ENCODE results near the gene CTTNBP2. TPM values are rescaled to one million over a fixed set of nuclear protein-coding genes. Genes with fewer than 3 reads are reported as not detected.

Gene CTTNBP2
- total RNA-seq, 2 donors from 2014 or later, result 5.7 to 8.3 TPM

DNA sequence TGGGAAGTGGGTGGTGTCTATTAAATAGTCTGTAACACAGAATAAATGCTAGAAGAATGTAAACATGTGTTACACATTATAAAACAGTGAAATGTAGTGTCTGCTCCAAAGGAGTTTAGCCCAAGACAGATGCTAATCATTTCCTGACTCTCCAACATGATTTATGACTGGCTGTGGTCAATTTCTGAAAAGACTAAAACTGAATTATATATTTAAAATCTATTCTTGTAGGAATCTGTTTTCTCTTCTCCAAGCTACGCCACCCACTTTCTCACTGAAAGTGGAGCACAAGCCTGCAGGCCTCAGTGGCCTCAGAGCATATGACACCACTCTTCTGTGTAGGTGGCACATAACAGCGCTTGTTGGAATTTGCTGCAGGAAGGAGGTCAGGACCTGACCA lies 44.4 kb downstream of the CTTNBP2 start:
- H3K4me3 ChIP-seq, result no peak overlapping the region
- no peaks in the 10 kb centered on the region for H3K27me3 ChIP-seq (replicated peaks; ENCODE audit: insufficient read depth)
- no peaks in the 10 kb centered on the region for H3K4me1 ChIP-seq (replicated peaks)
- DNase-seq (ENCODE audit: low spot score), result no peak
- WGBS, result 98% methylated on average over 2 of the region's 2 CpGs
- intact Hi-C loops (cut with DNase I), result no loop called here
- TF ChIP-seq POLR2A (IDR thresholded peaks at IDR 0.05) (no peak), POLR2AphosphoS5 (IDR thresholded peaks at IDR 0.05) (no peak)
- TF ChIP-seq, protein P1, sequence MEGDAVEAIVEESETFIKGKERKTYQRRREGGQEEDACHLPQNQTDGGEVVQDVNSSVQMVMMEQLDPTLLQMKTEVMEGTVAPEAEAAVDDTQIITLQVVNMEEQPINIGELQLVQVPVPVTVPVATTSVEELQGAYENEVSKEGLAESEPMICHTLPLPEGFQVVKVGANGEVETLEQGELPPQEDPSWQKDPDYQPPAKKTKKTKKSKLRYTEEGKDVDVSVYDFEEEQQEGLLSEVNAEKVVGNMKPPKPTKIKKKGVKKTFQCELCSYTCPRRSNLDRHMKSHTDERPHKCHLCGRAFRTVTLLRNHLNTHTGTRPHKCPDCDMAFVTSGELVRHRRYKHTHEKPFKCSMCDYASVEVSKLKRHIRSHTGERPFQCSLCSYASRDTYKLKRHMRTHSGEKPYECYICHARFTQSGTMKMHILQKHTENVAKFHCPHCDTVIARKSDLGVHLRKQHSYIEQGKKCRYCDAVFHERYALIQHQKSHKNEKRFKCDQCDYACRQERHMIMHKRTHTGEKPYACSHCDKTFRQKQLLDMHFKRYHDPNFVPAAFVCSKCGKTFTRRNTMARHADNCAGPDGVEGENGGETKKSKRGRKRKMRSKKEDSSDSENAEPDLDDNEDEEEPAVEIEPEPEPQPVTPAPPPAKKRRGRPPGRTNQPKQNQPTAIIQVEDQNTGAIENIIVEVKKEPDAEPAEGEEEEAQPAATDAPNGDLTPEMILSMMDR (IDR thresholded peaks at IDR 0.05), result no peak
- no peak overlapping the region for H3K27ac ChIP-seq
- H3K36me3 ChIP-seq, result no peaks in the 10 kb centered on the region
- no peaks in the 10 kb centered on the region for H3K9me3 ChIP-seq

DNA sequence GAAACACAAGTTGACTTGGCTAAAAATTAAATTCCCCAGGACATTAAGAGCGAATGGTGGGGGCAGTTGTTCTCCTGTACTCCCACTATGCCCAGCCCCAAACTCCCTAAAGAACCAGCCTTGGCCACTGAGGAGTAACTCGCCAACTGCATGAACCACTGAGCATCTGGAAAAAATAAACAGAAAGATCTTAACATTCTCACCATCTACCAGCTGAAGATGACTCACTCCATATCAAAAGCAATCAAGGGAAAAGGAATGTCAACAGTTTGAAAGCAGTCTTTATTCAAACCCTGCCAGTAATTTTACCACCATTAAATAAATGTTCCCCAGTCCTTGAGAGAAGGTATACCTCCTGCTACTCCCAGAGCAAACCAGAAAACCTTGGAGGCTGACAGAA lies 45.4 kb downstream of the CTTNBP2 start:
- H3K9me3 ChIP-seq, result no peaks in the 10 kb centered on the region
- H3K4me3 ChIP-seq, result no peak overlapping the region
- TF ChIP-seq POLR2AphosphoS5 (IDR thresholded peaks at IDR 0.05) (peak; percentile 83), POLR2A (IDR thresholded peaks at IDR 0.05) (no peak)
- intact Hi-C loops (cut with DNase I), result no loop called here
- no peaks in the 10 kb centered on the region for H3K36me3 ChIP-seq
- no peaks in the 10 kb centered on the region for H3K27me3 ChIP-seq (replicated peaks; ENCODE audit: insufficient read depth)
- H3K4me1 ChIP-seq (replicated peaks), result no peaks in the 10 kb centered on the region
- DNase-seq (ENCODE audit: low spot score), result peak; percentile 7
- H3K27ac ChIP-seq, result no peak overlapping the region
- WGBS, result 5% methylated on average over 2 of the region's 2 CpGs

DNA sequence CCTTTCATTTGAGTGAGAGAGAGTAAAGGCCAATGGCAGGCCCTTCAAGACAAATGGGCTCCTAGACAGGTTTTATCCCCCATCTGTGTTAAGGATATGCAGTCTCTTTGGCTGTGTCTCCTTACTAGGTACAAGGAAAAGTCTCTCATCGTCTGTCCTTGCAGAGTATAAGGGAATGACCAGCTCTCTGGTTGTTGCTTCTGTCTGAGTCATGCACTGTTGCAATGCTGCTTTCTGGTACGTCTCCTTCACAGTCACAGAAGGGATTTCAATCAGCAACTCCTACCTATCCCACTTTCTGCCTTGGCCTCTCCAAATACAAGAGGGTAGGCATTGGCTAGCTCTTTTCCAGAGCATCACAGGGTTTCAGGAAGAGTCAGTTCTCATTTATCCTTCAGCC lies 48.1 kb downstream of the CTTNBP2 start:
- WGBS, result 70% methylated on average over 2 of the region's 2 CpGs
- Histone ChIP-seq H3K27me3 (replicated peaks; ENCODE audit: insufficient read depth) (no peaks in the 10 kb centered on the region), H3K27ac (no peak overlapping the region), H3K36me3 (no peaks in the 10 kb centered on the region), H3K9me3 (no peaks in the 10 kb centered on the region), H3K4me3 (no peak overlapping the region), H3K4me1 (replicated peaks) (no peaks in the 10 kb centered on the region)
- intact Hi-C loops (cut with DNase I), result no loop called here
- DNase-seq (ENCODE audit: low spot score), result no peak
- TF ChIP-seq, protein P1 (IDR thresholded peaks at IDR 0.05), result no peak
- TF ChIP-seq POLR2A (IDR thresholded peaks at IDR 0.05) (no peak), POLR2AphosphoS5 (IDR thresholded peaks at IDR 0.05) (no peak)

DNA sequence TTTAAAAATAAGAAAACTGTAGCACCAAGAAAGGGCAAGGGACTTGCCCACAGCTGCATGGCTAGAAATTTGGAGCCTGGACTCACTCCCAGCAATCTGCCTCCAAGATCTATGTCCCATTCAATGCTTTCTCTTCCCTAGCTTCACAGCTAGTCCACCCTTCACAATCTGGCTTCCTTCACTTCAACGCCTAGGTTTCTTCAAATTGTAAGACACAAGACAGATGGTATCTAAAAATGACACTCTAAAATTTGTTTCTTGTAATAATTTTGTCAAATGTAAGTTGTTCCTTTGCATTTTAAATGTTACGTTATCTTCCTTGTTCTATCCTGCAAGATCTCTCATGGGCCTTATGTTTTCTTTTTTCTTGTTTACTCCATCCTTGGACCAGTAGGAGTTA lies 48.6 kb downstream of the CTTNBP2 start:
- TF ChIP-seq, protein P1 (IDR thresholded peaks at IDR 0.05), result no peak
- no peak for TF ChIP-seq POLR2A (IDR thresholded peaks at IDR 0.05)
- no peak for TF ChIP-seq POLR2AphosphoS5 (IDR thresholded peaks at IDR 0.05)

DNA sequence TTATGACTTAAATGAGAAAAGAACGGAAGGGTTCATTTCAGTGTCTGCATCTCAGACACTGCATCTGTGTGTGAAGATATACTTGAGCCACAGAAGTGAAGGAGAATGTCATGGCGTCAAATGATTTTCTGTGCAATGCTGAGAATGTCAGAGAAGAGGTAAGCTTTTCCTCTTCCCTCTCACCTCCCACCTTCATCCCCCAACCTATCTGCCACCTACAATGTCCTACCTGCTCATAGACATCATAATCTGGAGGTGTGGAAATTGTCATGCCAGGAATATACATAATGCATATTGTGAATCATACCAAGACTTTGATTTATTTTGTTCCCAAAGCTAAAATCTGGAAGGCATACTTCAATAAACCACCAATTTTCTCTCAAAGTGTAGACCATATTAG lies 53.7 kb downstream of the CTTNBP2 start:
- WGBS, result 97% methylated on average over 2 of the region's 2 CpGs
- H3K27ac ChIP-seq, result no peak overlapping the region
- no peaks in the 10 kb centered on the region for H3K9me3 ChIP-seq
- no peaks in the 10 kb centered on the region for H3K27me3 ChIP-seq (replicated peaks; ENCODE audit: insufficient read depth)
- no peak for DNase-seq (ENCODE audit: low spot score)
- intact Hi-C loops (cut with DNase I), result no loop called here
- no peak for TF ChIP-seq POLR2AphosphoS5 (IDR thresholded peaks at IDR 0.05)
- TF ChIP-seq POLR2A (IDR thresholded peaks at IDR 0.05), result no peak
- TF ChIP-seq, protein P1 (IDR thresholded peaks at IDR 0.05), result no peak
- H3K36me3 ChIP-seq, result no peaks in the 10 kb centered on the region
- H3K4me3 ChIP-seq, result no peak overlapping the region
- H3K4me1 ChIP-seq (replicated peaks), result no peaks in the 10 kb centered on the region

More for the DNA sequence above, 48.6 kb downstream of the CTTNBP2 start:
- Histone ChIP-seq H3K27ac (no peak overlapping the region), H3K4me1 (replicated peaks) (no peaks in the 10 kb centered on the region), H3K9me3 (no peaks in the 10 kb centered on the region), H3K36me3 (no peaks in the 10 kb centered on the region), H3K4me3 (no peak overlapping the region), H3K27me3 (replicated peaks; ENCODE audit: insufficient read depth) (no peaks in the 10 kb centered on the region)
- intact Hi-C loops (cut with DNase I), result no loop called here
- no peak for DNase-seq (ENCODE audit: low spot score)
- 91% methylated on average over 2 of the region's 2 CpGs for WGBS

Data from prostate gland (tissue), 2 donors.